Esophagus squamous epithelium (tissue), 5 donors: ENCODE measurements around the gene B3GALT4. TPM values are rescaled to one million over a fixed set of nuclear protein-coding genes. Genes with fewer than 3 reads are reported as not detected.
A peak's percentile ranks its signal among the peaks of the same experiment; 100 is the strongest.

ENCODE experiments used
- DNase-seq: peaks from one replicate; lab custom pipeline; 2025; lab: John Stamatoyannopoulos, UW
- H3K27ac ChIP-seq, 4 donors: fragments of 200-600 bp; sonication (generic); one replicate each; pipeline ENCODE4 v1.5.1; 2016 to 2019; ENCODE audit warnings: mild to moderate bottlenecking in 1 of 4
- H3K27me3 ChIP-seq, 4 donors: fragments of 200-600 bp; sonication (generic); 1 replicate in 3 of 4; 2 replicates in 1 of 4; pipeline versions ENCODE4 v1.5.1 to v1.6.0; 2017 to 2021; ENCODE audit warnings: antibody characterized with exemption in 1 of 4
- H3K36me3 ChIP-seq, 3 donors: fragments of 200-600 bp; sonication (generic); one replicate each; pipeline ENCODE4 v1.5.1; 2016 to 2019
- H3K4me1 ChIP-seq, 3 donors: fragments of 200-600 bp; sonication (generic); one replicate each; pipeline ENCODE4 v1.5.1; 2017 to 2019
- H3K4me3 ChIP-seq, 4 donors: fragments of 200-600 bp; sonication (generic); 1 replicate in 3 of 4; 2 replicates in 1 of 4; pipeline ENCODE4 v1.5.1; 2016 to 2019; ENCODE audit warnings: mild to moderate bottlenecking in 2 of 4, moderate library complexity in 1 of 4
- H3K9me3 ChIP-seq, 3 donors: fragments of 200-600 bp; sonication (generic); one replicate each; pipeline ENCODE4 v1.5.1; 2016 to 2019
- POLR2A ChIP-seq, 4 donors: fragments of 450-650 bp; IDR thresholded peaks; one replicate each; pipeline ENCODE4 v1.6.1; 2017; ENCODE audit warnings: antibody characterized with exemption in 4 of 4, mild to moderate bottlenecking in 4 of 4, moderate library complexity in 3 of 4
- WGBS, 2 donors: methylation state at CpG; one replicate each; pipeline ENCODE4 v1.1.5; 2018; 5-methylcytosine and 5-hydroxymethylcytosine counted together
- intact Hi-C: fragments of 100-400 bp; cut with DNase I; formaldehyde crosslinking; loops from one replicate; pipeline ENCODE4 v1.15.0; 2022
- total RNA-seq, 4 donors: library from RNA; depleted of rRNA; stranded (reverse); fragments of >200 nt; gene quantifications; one replicate each; pipeline ENCODE4 v1.1.0, GENCODE V29; 2016
- TF ChIP-seq, protein P1 (sequence below), 6 experiments: fragments of 450-650 bp in 4 of 6; fragments of 200-600 bp in 2 of 6; sonication (generic) in 2 of 6; IDR thresholded peaks; one replicate each; pipeline ENCODE4 v1.5.1; 2016 to 2019; ENCODE audit warnings: antibody characterized with exemption in 6 of 6, mild to moderate bottlenecking in 4 of 6, moderate library complexity in 4 of 6
- donor health status: DM: yes; HTN: yes; CAD: no.

B3GALT4 gene
- total RNA-seq, 4 donors from 2014 or later: 9.4 to 31.1 (median 15.0) TPM

DNA sequence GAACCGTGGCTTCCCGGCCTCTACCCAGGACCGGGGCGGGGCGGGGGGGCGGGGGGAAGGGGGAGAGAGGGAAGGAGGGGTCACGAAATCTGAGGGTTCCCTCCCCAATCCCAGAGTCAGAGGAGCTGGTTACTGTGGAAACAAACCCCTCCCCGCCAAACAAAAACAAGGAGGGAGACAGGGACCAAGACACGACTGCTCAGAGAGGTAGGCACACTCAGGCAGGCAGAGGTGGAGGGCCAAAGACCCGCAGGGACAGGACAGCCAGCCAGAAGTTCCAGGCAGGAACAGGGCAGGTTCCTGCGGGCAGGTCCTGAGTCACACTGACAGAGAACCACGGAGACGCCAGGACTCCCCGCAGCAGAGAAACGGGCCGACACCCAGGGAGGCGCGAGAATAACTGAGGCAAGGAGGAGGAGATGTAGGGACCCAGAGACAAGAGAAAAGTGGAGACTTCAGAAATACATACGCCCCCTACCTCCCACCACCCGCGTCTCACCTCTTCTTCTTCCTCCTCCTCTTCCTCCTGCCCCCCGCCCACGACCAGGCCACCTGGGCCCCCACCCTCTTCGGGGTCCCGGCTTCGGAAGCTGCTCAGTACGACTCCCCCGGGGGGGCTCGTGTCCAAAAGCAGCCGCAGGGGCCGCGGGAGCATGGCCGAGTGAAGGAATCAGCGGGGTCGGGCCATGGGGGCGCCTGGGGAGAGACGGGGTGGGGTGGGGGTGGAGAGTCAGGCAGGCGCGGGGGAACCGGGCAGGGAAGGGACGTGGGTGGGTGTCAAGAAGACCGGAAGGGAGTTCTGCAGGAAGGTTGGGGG, 21.2 kb downstream of the B3GALT4 start:
- peak in 2 of 4 donors; percentile 45 to 65 for TF ChIP-seq POLR2A (IDR thresholded peaks at IDR 0.05)
- TF ChIP-seq, protein P1, sequence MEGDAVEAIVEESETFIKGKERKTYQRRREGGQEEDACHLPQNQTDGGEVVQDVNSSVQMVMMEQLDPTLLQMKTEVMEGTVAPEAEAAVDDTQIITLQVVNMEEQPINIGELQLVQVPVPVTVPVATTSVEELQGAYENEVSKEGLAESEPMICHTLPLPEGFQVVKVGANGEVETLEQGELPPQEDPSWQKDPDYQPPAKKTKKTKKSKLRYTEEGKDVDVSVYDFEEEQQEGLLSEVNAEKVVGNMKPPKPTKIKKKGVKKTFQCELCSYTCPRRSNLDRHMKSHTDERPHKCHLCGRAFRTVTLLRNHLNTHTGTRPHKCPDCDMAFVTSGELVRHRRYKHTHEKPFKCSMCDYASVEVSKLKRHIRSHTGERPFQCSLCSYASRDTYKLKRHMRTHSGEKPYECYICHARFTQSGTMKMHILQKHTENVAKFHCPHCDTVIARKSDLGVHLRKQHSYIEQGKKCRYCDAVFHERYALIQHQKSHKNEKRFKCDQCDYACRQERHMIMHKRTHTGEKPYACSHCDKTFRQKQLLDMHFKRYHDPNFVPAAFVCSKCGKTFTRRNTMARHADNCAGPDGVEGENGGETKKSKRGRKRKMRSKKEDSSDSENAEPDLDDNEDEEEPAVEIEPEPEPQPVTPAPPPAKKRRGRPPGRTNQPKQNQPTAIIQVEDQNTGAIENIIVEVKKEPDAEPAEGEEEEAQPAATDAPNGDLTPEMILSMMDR (IDR thresholded peaks at IDR 0.05): no peak
- Histone ChIP-seq H3K9me3 (no peaks in the 10 kb centered on the region), H3K4me1 (peaks cover 15 to 67% (median 30%) of the 10 kb centered on the region in 3 donors), H3K27ac (peak overlapping the region; percentile 93 to 100 (median 98)), H3K36me3 (peaks cover 12 to 59% (median 29%) of the 10 kb centered on the region in 3 donors), H3K4me3 (peak overlapping the region; percentile 77 to 93 (median 82)), H3K27me3 (no peaks in the 10 kb centered on the region)
- WGBS, 2 donors: 0% methylated on average over 15 to 20 of the region's 42 CpGs
- intact Hi-C loops: no loop called here
- no peak for DNase-seq

DNA sequence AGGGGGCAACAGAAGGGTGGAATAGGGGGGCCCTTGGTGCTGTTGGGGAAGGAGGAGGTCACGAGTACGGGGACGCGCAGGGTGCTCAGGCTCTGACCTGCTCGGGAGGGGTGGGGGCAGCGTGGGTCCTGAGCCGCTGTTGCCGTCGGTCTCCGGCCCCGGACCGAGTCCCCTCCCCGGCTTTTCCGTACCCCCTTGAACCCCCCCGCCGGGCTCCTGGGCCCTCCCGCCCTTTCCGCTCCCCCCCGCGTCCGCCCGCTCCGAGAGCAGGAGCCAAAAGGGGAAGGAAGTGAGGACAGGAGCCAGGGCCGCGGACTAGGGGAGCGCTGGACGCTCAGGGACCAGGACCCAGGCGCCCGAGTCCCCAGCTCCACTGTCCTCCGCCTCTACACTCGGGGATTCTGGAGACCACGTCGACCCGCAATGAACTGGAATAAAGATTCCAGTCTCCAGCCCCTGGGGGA, 21.9 kb downstream of the B3GALT4 start, which contains the start of gene RGL2:
Gene RGL2, minus strand, starts transcription at position 170 of the 464 bp plus-strand sequence. CDS start 332 bp downstream, outside the sequence.
- WGBS, 2 donors: 0% methylated on average over 5 to 6 of the region's 34 CpGs
- peaks cover 15 to 59% (median 31%) of the 10 kb centered on the region in 3 donors for H3K36me3 ChIP-seq

DNA sequence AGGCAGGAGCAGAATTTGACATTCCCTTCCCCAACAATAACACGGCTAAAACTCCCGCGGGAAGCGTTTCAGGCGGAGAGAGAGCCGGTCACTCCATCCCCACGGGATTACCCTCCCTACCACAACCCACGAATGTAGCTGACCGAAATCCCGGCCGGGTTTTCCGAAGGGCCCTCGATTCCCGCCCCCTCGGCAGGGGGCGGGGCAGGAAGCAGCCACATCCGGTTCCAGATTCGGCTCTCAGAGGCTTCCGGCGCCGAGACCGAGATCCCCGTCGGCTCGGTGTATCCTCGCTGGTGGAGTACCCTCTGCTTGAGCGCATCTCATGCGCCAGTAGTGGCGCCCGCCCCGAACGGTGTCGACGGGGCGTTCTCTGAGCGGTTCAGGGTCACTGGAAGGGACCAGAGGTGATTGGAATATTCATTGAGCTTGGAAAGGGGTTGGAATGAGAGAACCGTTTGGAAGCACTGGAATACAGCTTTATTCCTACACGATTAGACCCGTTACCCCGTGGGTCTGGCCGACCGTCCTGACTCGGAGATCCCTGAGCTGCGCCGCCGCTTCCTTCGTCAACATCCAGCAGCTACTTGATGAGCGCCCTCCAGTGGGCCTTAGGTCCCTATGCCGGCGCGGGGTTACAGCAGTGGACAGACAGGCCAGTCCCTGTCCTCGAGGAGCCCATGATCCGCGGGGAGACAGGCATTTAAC, 22.5 kb downstream of the B3GALT4 start:
- peak; percentile 71 for DNase-seq
- H3K27ac ChIP-seq: peak overlapping the region; percentile 93 to 100 (median 98)
- H3K36me3 ChIP-seq: peaks cover 21 to 59% (median 33%) of the 10 kb centered on the region in 3 donors
- no peaks in the 10 kb centered on the region for H3K27me3 ChIP-seq
- intact Hi-C loops: no loop called here
- peak overlapping the region; percentile 77 to 93 (median 82) for H3K4me3 ChIP-seq
- TF ChIP-seq, protein P1 (IDR thresholded peaks at IDR 0.05): peak; percentile 52 to 83 (median 73)
- TF ChIP-seq POLR2A (IDR thresholded peaks at IDR 0.05): peak in 2 of 4 donors; percentile 74
- H3K9me3 ChIP-seq: no peaks in the 10 kb centered on the region
- 0% methylated on average over 3 to 35 of the region's 54 CpGs for WGBS, 2 donors
- H3K4me1 ChIP-seq: peaks cover 15 to 64% (median 30%) of the 10 kb centered on the region in 3 donors

More for the DNA sequence above, 21.9 kb downstream of the B3GALT4 start, which contains the start of gene RGL2:
- Histone ChIP-seq H3K9me3 (no peaks in the 10 kb centered on the region), H3K27me3 (no peaks in the 10 kb centered on the region), H3K4me1 (peaks cover 15 to 67% (median 30%) of the 10 kb centered on the region in 3 donors), H3K4me3 (peak within 1 kb of the TSS; percentile 77 to 93 (median 82)), H3K27ac (peak within 1 kb of the TSS; percentile 93 to 100 (median 98))
- no peak for DNase-seq
- intact Hi-C loops: no loop called here
- TF ChIP-seq, protein P1 (IDR thresholded peaks at IDR 0.05): no peak
- no peak for TF ChIP-seq POLR2A (IDR thresholded peaks at IDR 0.05)

DNA sequence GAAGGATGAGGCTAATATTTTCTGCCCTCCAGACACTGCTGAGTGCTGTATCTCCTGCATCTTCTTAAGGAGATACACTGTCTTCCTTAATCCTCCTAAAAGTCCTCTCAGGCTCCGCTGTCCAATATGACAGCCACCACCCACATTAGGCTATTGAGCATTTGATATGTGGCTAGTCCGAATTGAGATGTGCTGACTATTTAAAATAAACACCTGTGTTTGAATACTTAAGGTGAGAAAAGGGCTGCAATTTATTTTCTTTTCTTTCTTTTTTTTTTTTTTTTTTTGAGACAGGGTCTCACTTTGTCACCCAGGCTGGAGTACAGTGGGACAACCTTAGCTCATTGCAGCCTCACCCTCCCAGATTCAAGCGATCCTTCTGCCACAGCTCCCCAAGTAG, 25.0 kb downstream of the B3GALT4 start:
- DNase-seq: no peak
- 61 to 90% methylated on average over 3 of the region's 3 CpGs for WGBS, 2 donors
- H3K36me3 ChIP-seq: peaks cover 11 to 61% (median 35%) of the 10 kb centered on the region in 3 donors
- H3K4me3 ChIP-seq: no peak overlapping the region
- H3K27me3 ChIP-seq: no peaks in the 10 kb centered on the region
- intact Hi-C loops: no loop called here
- peaks cover 13 to 61% (median 25%) of the 10 kb centered on the region in 3 donors for H3K4me1 ChIP-seq
- H3K27ac ChIP-seq: no peak overlapping the region
- no peak for TF ChIP-seq POLR2A (IDR thresholded peaks at IDR 0.05)
- no peaks in the 10 kb centered on the region for H3K9me3 ChIP-seq

DNA sequence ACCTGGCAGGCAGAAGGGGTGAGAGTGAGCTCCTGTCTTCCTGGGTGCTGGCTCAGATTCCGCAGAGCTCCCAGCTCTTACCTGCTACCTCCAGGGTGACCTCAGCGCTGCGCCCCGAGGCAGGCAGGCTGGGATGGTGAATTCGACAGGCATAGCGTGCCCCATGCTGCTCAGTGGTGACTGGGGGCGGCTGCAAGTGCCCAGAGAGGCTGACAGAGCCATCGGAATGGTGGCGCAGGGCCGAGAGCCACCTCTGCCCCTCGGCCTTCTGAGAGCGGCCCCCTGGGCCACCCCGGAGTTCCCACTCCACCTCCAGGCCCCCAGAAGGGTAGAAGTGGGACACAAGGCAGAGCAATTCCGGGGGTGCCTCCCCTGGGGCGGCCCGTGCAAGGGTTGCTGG, 27.3 kb downstream of the B3GALT4 start:
- no peaks in the 10 kb centered on the region for H3K27me3 ChIP-seq
- no peak overlapping the region for H3K4me3 ChIP-seq
- TF ChIP-seq, protein P1 (IDR thresholded peaks at IDR 0.05): no peak
- TF ChIP-seq POLR2A (IDR thresholded peaks at IDR 0.05): no peak
- WGBS, 2 donors: 71% methylated on average over 4 of the region's 16 CpGs; no CpG with 5 or more reads in 1 of the 2 donors
- DNase-seq: no peak
- H3K9me3 ChIP-seq: no peaks in the 10 kb centered on the region
- H3K27ac ChIP-seq: no peak overlapping the region
- peaks cover 7 to 47% (median 16%) of the 10 kb centered on the region in 3 donors for H3K4me1 ChIP-seq
- intact Hi-C loops: no loop called here
- peaks cover 11 to 74% (median 35%) of the 10 kb centered on the region in 3 donors for H3K36me3 ChIP-seq
